ENCODE measurements around the gene CAB39L. TPM values are rescaled to one million over a fixed set of nuclear protein-coding genes. Genes with fewer than 3 reads are reported as not detected.

CAB39L gene
- total RNA-seq, 1 donor, result 3.4 TPM

DNA sequence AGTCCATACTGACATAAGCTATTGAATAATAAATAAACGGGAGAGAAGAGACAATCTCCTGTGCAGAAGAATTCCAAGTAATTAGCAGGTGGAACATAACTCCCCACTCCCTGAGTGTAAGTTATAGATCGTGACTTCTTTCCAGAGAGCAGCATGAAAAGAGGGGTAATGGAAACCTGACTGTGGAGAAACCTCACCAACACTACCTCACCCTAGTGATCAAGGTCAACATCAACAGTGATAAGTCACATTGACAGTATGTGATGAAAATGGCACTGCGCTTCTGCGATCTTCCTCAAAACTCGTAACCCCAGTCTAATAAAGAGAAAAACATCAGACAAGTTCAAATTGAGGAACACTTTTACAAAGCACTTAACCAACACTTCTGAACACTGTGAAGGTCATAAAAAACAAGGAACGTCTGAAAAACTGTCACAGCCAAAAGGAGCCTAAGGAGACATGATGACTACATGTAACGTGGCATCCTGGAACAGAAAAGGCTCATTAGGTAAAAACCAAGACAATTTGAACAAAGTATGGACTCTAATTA lies 19.8 kb downstream of the CAB39L start:
- no peaks in the 10 kb centered on the region for H3K9me3 ChIP-seq (ENCODE audit: low read depth, low read length)
- H3K4me3 ChIP-seq (ENCODE audit: low read length), result no peak overlapping the region
- peaks cover 7% of the 10 kb centered on the region for H3K4me1 ChIP-seq (ENCODE audit: insufficient read depth, low read length)
- H3K27me3 ChIP-seq (ENCODE audit: insufficient read depth, low read length), result no peaks in the 10 kb centered on the region

DNA sequence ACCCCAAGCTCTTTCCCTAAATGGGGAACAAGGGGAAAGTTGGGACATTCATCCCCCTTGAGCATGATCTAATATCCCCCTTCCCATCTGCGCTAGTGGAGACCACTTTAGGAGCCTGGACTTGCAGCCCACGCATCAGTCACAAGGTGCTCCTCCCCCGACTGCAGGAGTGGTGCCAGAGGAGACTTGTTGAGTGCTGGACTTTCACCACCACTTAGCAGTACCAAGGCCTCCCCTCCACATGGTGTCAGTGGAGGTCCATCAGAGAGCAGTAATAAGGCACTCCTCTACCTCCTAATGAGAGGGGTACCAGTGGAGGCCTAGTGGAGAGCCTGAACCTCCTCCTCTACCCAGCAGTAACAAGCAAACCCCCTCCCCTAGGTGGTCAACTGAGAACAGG lies 22.5 kb downstream of the CAB39L start:
- H3K27me3 ChIP-seq (ENCODE audit: insufficient read depth, low read length), result no peaks in the 10 kb centered on the region
- H3K4me1 ChIP-seq (ENCODE audit: insufficient read depth, low read length), result peaks cover 11% of the 10 kb centered on the region
- H3K4me3 ChIP-seq (ENCODE audit: low read length), result no peak overlapping the region
- H3K9me3 ChIP-seq (ENCODE audit: low read depth, low read length), result no peaks in the 10 kb centered on the region

- peaks cover 11% of the 10 kb centered on the region for H3K4me1 ChIP-seq (ENCODE audit: insufficient read depth, low read length)
- H3K9me3 ChIP-seq (ENCODE audit: low read depth, low read length), result no peaks in the 10 kb centered on the region
- H3K27me3 ChIP-seq (ENCODE audit: insufficient read depth, low read length), result no peaks in the 10 kb centered on the region
- no peak overlapping the region for H3K4me3 ChIP-seq (ENCODE audit: low read length)
Observed at GRCh38 chr13:49419276-49419675, 24.6 kb downstream of the CAB39L start.

- Histone ChIP-seq H3K4me1 (ENCODE audit: insufficient read depth, low read length) (peaks cover 11% of the 10 kb centered on the region), H3K27me3 (ENCODE audit: insufficient read depth, low read length) (no peaks in the 10 kb centered on the region), H3K9me3 (ENCODE audit: low read depth, low read length) (no peaks in the 10 kb centered on the region), H3K4me3 (ENCODE audit: low read length) (no peak overlapping the region)
Observed at GRCh38 chr13:49418206-49418605, 25.7 kb downstream of the CAB39L start.

DNA sequence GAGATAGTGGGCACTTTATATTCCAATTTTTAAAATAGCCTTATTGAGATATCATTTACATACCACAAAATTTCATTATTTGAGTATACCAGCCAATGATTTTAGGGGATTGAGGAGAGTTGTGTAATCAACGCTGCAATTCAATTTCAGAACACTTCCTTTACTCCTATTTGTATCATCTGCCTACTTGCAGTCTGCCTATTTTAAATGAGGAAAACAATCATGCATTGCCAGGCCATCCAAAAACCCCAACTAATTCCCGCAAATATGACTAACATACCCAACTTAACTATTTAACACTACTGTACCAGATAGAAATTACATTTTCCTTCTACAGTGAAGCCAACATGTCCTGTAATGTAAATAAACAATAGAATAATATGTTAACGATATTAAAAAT lies 26.7 kb downstream of the CAB39L start:
- Histone ChIP-seq H3K4me1 (ENCODE audit: insufficient read depth, low read length) (peaks cover 11% of the 10 kb centered on the region), H3K9me3 (ENCODE audit: low read depth, low read length) (no peaks in the 10 kb centered on the region), H3K4me3 (ENCODE audit: low read length) (no peak overlapping the region), H3K27me3 (ENCODE audit: insufficient read depth, low read length) (no peaks in the 10 kb centered on the region)

- no peak overlapping the region for H3K4me3 ChIP-seq (ENCODE audit: low read length)
- peaks cover 4% of the 10 kb centered on the region for H3K4me1 ChIP-seq (ENCODE audit: insufficient read depth, low read length)
- no peaks in the 10 kb centered on the region for H3K9me3 ChIP-seq (ENCODE audit: low read depth, low read length)
- H3K27me3 ChIP-seq (ENCODE audit: insufficient read depth, low read length), result no peaks in the 10 kb centered on the region
Observed at GRCh38 chr13:49412749-49413148, 31.1 kb downstream of the CAB39L start.

- Histone ChIP-seq H3K27me3 (ENCODE audit: insufficient read depth, low read length) (no peaks in the 10 kb centered on the region), H3K4me1 (ENCODE audit: insufficient read depth, low read length) (no peaks in the 10 kb centered on the region), H3K9me3 (ENCODE audit: low read depth, low read length) (no peaks in the 10 kb centered on the region), H3K4me3 (ENCODE audit: low read length) (no peak overlapping the region)
Observed at GRCh38 chr13:49411353-49411752, 32.5 kb downstream of the CAB39L start.

DNA sequence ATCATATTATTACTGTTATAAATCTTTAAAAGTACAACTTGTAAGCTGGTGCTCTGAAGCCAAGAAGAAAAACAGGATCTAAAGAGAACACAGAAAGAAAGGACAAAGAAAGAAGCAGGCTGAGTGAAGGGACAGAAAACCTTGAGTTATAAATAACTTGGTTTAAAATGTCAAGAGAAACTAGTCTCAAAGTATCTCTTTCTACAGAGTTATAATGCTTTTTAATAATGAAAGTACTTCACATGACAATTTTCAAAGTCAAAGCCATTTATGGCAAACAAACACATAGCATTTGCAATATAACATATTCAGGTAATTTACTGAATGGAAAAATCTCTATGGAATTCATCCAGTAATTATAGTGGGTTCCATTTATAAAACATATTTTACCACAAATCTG lies 33.4 kb downstream of the CAB39L start:
- no peaks in the 10 kb centered on the region for H3K9me3 ChIP-seq (ENCODE audit: low read depth, low read length)
- no peaks in the 10 kb centered on the region for H3K27me3 ChIP-seq (ENCODE audit: insufficient read depth, low read length)
- H3K4me3 ChIP-seq (ENCODE audit: low read length), result no peak overlapping the region
- H3K4me1 ChIP-seq (ENCODE audit: insufficient read depth, low read length), result no peaks in the 10 kb centered on the region

DNA sequence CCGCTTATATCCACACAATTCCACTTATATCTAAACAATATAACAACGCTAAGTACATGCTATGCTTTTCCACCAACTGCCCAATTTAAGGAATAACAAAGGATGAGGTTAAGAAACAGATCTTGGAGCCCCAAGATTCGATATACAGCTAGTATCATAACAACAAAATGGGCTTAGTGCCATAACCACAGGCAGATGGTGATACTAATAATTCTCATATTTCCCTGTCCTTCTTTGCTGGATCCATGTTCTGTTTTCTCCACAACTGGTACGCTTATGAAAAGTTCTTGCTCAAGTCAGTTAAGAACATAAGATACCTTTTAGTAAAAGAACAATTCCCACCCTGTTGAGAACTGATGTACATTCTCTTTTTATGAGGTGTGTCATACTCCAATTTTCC lies 33.9 kb downstream of the CAB39L start:
- Histone ChIP-seq H3K4me1 (ENCODE audit: insufficient read depth, low read length) (no peaks in the 10 kb centered on the region), H3K4me3 (ENCODE audit: low read length) (no peak overlapping the region), H3K27me3 (ENCODE audit: insufficient read depth, low read length) (no peaks in the 10 kb centered on the region), H3K9me3 (ENCODE audit: low read depth, low read length) (peaks cover 3% of the 10 kb centered on the region)

DNA sequence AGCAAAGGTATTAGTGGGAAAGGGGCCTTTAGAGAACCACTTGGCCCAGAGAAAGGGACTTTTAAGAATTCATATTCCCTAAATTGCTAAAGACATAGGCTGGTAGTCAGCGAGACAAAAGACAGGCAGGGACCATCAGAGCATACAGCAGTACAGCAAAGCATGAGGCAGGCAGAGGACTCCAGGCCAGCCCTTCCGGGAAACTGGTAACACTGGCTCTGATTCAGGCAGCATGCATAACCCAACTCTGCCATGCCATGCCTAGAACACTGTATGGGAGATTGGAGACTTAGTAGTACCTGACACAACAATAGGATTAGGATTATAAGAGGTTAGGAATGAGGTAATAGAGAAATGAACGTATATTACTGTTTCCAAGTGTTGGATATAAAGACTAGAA lies 34.9 kb downstream of the CAB39L start:
- Histone ChIP-seq H3K4me1 (ENCODE audit: insufficient read depth, low read length) (no peaks in the 10 kb centered on the region), H3K27me3 (ENCODE audit: insufficient read depth, low read length) (no peaks in the 10 kb centered on the region), H3K4me3 (ENCODE audit: low read length) (no peak overlapping the region), H3K9me3 (ENCODE audit: low read depth, low read length) (peaks cover 13% of the 10 kb centered on the region)

DNA sequence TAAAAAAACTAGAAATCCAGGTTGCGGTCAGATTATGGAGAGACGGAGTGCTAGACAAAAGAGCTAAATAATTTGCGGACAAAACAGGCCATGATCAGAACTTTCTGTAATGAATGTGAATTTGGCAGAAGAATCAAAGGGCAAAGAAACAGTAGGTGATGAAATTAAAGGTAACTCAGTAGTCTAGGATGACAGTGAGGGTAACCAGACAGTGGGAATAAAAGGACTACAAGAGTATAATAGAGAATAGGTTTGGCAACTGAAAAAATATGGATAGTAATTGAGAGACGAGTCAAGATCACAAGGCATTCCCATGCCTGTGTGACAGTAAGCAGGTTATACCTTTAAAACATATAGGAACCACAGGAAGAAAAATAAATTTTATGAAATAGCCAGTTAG lies 35.9 kb downstream of the CAB39L start:
- H3K27me3 ChIP-seq (ENCODE audit: insufficient read depth, low read length), result no peaks in the 10 kb centered on the region
- no peak overlapping the region for H3K4me3 ChIP-seq (ENCODE audit: low read length)
- peaks cover 15% of the 10 kb centered on the region for H3K9me3 ChIP-seq (ENCODE audit: low read depth, low read length)
- H3K4me1 ChIP-seq (ENCODE audit: insufficient read depth, low read length), result no peaks in the 10 kb centered on the region

GRCh38 chr13:49407068-49407467 lies 36.8 kb downstream of the CAB39L start:
- Histone ChIP-seq H3K9me3 (ENCODE audit: low read depth, low read length) (peaks cover 15% of the 10 kb centered on the region), H3K4me3 (ENCODE audit: low read length) (no peak overlapping the region), H3K27me3 (ENCODE audit: insufficient read depth, low read length) (no peaks in the 10 kb centered on the region), H3K4me1 (ENCODE audit: insufficient read depth, low read length) (no peaks in the 10 kb centered on the region)

- no peaks in the 10 kb centered on the region for H3K27me3 ChIP-seq (ENCODE audit: insufficient read depth, low read length)
- peaks cover 15% of the 10 kb centered on the region for H3K9me3 ChIP-seq (ENCODE audit: low read depth, low read length)
- peaks cover 5% of the 10 kb centered on the region for H3K4me1 ChIP-seq (ENCODE audit: insufficient read depth, low read length)
- H3K4me3 ChIP-seq (ENCODE audit: low read length), result no peak overlapping the region
Observed at GRCh38 chr13:49404703-49405020, 39.2 kb downstream of the CAB39L start.

- Histone ChIP-seq H3K4me3 (ENCODE audit: low read length) (no peak overlapping the region), H3K4me1 (ENCODE audit: insufficient read depth, low read length) (peaks cover 5% of the 10 kb centered on the region), H3K27me3 (ENCODE audit: insufficient read depth, low read length) (no peaks in the 10 kb centered on the region), H3K9me3 (ENCODE audit: low read depth, low read length) (peaks cover 15% of the 10 kb centered on the region)
Observed at GRCh38 chr13:49403996-49404702, 39.7 kb downstream of the CAB39L start.

DNA sequence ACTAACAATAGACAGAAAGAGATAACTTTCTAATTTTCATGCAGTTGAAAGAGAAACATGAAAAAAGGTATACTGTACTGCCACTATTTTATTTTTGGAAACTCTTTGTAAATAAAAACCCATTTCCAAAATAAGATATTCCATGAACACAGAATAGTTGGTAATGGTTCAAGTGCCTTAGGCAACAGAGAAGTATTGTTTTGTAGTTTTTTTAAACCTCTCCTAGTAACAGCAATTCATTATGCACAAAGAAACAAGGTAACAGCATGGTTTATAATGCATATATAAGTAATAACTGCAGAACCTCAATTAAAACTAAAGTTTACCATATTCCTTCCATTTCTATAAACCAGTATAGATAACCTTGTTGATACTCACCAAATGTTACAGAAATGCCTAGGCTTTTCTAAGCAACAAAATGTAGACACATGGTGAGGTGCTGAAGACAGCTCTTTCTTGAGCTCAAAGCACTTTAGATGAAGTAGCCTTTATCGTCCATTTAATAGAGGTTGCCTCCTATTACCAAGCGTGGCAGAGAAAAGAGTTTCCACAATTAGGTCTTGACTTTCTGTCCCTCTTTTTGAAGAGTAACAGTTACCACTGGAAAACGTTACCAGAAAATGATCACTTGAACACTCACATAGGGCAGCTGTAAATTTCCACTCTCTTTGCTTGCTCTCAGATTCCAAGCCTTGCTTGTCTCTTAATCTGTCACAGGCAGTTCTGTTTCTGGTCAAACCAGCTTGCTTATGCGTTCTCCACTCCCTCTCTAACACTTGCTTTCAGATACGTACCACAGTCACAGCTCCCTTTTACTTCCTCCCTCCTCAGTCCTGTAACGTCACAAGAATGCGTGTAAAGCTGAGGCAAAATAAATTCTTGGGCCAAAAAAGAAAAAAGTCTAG lies 42.9 kb downstream of the CAB39L start:
- Histone ChIP-seq H3K27me3 (ENCODE audit: insufficient read depth, low read length) (no peaks in the 10 kb centered on the region), H3K4me3 (ENCODE audit: low read length) (no peak overlapping the region), H3K9me3 (ENCODE audit: low read depth, low read length) (peaks cover 15% of the 10 kb centered on the region), H3K4me1 (ENCODE audit: insufficient read depth, low read length) (peaks cover 5% of the 10 kb centered on the region)
